SJCRH30 (cell line): Measurements from ENCODE around the gene PEPD. TPM values are rescaled to one million over a fixed set of nuclear protein-coding genes. Genes with fewer than 3 reads are reported as not detected.
A peak's percentile ranks its signal among the peaks of the same experiment; 100 is the strongest.

Experiments used
- DNase-seq, 2 experiments: peaks; one replicate each; pipeline ENCODE4 v3.0.0-alpha.2; 2015 to 2020
- H3K27ac ChIP-seq: fragments of 250-450 bp; sonication (Bioruptor Pico); 2 replicates; pipeline ENCODE4 v1.5.1; 2020; ENCODE audit warnings: mild to moderate bottlenecking, moderate library complexity
- H3K27me3 ChIP-seq: fragments of 250-450 bp; sonication (Bioruptor Pico); 2 replicates; pipeline ENCODE4 v1.5.1; 2020; ENCODE audit warnings: mild to moderate bottlenecking, moderate library complexity
- H3K36me3 ChIP-seq: fragments of 250-450 bp; sonication (Bioruptor Pico); 2 replicates; pipeline ENCODE4 v1.5.1; 2020; ENCODE audit warnings: mild to moderate bottlenecking, moderate library complexity
- H3K4me1 ChIP-seq: fragments of 250-450 bp; sonication (Bioruptor Pico); 2 replicates; pipeline ENCODE4 v1.5.1; 2020; ENCODE audit warnings: mild to moderate bottlenecking, moderate library complexity
- H3K4me3 ChIP-seq: fragments of 250-450 bp; sonication (Bioruptor Pico); 2 replicates; pipeline ENCODE4 v1.5.1; 2020; ENCODE audit warnings: mild to moderate bottlenecking, moderate library complexity
- H3K9me3 ChIP-seq: fragments of 250-450 bp; sonication (Bioruptor Pico); replicated peaks from 2 replicates; pipeline ENCODE4 v1.5.1; 2020; ENCODE audit warnings: mild to moderate bottlenecking, moderate library complexity
- total RNA-seq: library from RNA; depleted of rRNA; stranded (reverse); fragments of >200 nt; shearing (Covaris generic); gene quantifications from 2 replicates; pipeline ENCODE4 v1.2.3, GENCODE V29; 2014

PEPD gene
- total RNA-seq, 1 experiment from 2014 or later: 39.5 TPM

DNA sequence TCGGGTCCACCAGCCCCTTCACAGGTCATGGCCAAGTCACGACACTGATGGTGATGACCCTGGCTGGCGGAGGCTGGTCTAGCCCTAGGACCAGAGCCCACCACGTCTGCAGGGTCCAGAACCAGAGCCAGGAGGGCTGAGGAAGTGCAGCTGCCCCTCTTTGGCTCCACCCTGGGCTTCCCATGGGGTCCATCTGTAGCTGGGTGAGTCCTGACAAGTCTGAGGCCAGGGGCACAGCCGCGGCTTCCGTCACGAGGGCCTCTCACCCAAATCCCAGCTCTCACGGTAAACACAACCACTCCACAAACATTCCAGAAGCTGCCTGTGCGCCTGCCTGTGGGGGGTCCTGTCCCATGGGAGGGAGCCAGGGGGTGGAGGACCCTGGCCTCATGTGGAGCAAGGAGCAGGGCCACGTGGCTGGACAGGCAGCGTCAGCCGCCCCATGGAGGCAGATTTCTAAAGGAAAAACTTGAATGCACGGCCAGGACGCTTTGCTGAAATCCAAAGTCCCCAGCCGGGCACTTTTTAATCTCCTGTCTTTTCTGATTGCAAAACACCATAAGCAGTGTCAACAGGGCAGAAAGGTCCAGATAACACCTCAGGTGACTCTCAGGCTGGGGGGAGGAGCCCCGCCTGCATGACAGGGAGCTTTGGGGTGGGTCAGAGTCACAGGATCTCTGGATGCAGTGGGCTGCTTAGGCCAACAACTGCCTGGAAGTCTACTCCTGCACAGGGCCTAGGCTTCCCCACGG is 118.2 kb downstream of the PEPD start:
- peak; percentile 48 to 67 for DNase-seq
- no peaks in the 10 kb centered on the region for H3K36me3 ChIP-seq
- no peak overlapping the region for H3K4me3 ChIP-seq
- peaks cover 9% of the 10 kb centered on the region; the same call in 1 of the 2 replicates for H3K4me1 ChIP-seq
- H3K27ac ChIP-seq: no peak overlapping the region
- H3K9me3 ChIP-seq: no peaks in the 10 kb centered on the region
- H3K27me3 ChIP-seq: no peaks in the 10 kb centered on the region

DNA sequence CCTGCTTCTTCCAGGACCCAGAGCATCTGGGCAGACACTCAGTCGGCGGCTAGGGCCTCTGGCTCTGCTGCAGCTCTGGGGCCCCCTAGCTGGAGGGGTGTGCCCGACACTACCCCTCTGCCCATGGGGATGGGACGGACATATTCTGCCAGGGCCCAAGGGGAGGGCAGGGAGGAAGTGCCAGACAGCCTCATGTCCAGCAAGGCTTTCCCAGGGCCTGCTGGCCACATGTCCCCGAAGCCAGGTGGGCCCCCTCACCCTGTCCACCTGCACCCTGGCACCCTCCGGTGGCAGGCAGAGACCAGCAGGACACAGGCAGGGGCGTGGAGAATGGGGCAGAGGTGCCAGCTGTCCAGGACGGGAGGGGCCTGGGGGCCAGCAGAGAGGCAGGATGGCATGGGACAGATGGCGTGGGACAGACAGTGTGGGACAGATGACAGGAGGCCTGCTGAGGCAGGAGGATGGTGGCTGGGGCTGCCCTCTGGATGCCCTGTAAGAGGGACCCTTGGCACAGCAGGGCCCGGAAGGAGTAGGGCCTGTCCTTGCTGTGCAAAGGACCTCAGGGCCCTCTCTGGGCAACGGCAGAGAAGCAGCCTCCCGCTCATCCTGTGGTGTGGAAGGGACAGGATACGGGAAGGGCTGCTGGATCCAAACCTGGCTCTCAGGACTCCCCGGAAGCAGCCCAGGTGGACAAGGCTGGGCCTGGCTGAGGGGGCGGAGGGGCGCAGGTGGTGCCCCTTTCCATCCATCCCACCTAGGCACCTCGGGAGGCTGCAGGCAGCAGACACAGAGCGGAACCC is 119.0 kb downstream of the PEPD start:
- Histone ChIP-seq H3K27ac (no peak overlapping the region), H3K27me3 (no peaks in the 10 kb centered on the region), H3K4me3 (no peak overlapping the region), H3K36me3 (no peaks in the 10 kb centered on the region), H3K4me1 (peaks cover 10% of the 10 kb centered on the region; the same call in 1 of the 2 replicates), H3K9me3 (no peaks in the 10 kb centered on the region)
- peak in 1 of 2 experiments; percentile 38 for DNase-seq

DNA sequence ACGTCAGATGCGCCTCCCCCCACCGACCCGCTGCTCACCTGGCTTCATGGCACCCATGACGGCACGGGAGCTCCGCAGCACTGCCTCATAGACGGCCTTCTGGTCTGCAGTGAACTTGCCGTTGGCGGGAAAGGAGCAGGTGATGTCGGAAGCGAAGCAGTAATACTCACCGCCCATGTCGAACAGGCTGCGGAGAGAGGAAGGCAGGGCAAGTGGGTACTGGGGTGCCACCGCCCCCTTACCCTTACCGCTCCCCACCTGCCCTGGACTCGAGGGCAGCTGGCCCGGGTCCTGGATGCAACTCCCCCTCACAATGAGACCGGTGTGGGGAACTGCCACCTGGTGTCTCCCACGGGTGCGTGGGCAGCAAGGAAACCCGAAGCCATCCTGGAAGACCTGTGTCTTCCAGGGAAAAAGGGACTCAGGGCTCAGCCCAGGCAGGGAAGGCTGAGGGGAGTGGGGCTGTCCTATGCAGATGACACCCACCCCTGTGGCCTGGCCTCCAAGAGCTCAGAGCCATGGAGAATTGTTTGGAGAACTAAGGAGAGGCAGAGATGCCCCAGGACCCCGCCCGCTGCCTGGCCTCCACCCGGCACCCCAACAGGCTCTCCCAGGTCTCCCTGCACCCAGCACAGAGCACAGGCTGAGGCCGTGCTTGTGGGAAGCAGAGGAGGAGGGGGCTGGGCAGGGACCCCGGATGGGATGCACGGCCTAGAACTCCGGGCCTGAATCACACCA is 119.7 kb downstream of the PEPD start:
- no peaks in the 10 kb centered on the region for H3K9me3 ChIP-seq
- no peak for DNase-seq
- peaks cover 18% of the 10 kb centered on the region for H3K4me1 ChIP-seq
- H3K4me3 ChIP-seq: no peak overlapping the region
- no peaks in the 10 kb centered on the region for H3K36me3 ChIP-seq
- no peak overlapping the region for H3K27ac ChIP-seq
- no peaks in the 10 kb centered on the region for H3K27me3 ChIP-seq

DNA sequence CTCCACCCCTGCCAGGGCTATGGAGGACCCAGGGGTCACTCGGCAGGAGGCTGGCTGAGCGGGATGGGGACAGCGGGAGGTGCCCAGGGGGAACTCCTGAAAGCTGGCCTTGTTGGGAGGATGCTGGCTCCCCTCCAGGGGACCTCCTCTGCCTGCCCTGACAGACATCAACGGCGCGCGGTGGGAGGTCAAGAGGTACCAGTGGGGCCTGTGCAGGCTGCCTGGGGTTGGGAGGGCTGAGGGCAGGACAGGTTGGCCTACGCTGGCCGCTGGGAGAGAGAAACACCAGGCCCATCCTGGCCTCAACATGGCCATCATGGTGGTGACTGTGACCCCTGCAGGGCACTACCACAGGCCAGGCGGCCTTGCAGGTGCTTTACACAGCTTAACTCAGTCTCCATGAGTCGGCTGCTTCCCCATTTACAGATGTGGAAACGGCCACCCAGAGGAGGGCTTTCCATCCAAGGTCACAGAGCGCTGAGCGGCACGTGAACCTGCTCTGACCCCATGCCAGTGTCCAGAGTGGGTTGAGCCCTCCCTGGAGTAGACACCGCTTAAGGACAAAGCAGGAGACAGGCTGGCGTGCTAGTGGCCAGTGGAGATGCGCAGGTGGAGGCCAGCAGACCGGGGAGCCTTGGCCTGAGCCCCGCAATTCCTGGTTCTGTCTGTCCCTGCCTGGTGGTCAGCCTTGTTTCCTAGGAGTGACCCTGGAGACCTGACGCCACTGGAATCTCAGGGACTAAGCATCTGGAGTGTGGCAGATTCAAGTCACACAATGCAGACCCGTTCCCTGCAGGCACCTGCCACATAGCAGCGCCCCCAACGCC is 120.5 kb downstream of the PEPD start:
- no peaks in the 10 kb centered on the region for H3K27me3 ChIP-seq
- H3K4me1 ChIP-seq: peaks cover 23% of the 10 kb centered on the region

DNA sequence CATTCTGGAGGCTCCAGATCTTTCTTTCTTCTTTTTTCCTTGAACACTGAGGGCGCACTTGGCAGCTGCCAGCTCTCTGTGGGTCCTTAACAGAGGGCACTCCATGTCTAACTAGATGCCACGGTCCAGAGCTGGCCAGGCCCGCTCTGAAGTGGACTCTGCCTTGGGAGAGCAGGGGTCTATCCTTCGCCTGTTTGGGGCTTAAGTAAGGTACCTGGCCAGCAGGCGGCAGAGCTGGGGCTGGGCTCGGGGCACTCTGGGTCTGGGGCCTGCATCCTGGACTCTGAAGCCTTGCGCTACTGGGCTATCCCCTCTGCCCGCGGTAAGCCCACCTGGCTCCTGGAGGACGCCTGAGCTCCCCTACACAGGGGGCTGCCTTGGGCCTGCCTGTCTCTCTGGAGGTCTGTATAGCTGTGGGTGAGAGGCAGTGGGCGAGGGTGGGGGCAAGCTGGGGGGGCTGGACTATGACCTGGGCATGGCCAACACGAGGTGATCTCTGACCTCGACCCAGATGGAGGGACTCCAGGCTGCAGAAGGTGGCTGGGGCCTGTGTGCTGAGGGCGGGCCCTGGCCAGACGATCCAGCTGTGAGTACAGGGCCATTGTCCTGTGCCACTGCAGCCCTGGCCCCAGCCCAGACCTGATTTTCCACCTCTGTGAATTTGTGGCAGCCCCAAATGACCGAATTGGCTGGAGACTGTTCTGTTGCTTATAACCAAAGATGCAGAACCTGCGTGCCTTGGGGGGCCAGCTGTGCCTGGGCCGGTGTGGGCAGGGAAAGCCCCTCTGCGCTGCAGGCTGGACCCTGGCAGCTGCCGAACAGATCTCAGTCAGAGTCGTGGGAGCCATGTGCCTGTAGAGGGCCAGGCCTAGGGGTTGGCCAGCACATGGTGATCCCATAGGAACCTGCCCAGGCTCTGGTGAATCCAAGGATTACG is 121.6 kb downstream of the PEPD start:
- H3K4me1 ChIP-seq: peaks cover 27% of the 10 kb centered on the region

More for the DNA sequence above, 120.5 kb downstream of the PEPD start:
- no peaks in the 10 kb centered on the region for H3K9me3 ChIP-seq
- no peaks in the 10 kb centered on the region for H3K36me3 ChIP-seq
- DNase-seq: no peak
- H3K27ac ChIP-seq: no peak overlapping the region
- H3K4me3 ChIP-seq: no peak overlapping the region

DNA sequence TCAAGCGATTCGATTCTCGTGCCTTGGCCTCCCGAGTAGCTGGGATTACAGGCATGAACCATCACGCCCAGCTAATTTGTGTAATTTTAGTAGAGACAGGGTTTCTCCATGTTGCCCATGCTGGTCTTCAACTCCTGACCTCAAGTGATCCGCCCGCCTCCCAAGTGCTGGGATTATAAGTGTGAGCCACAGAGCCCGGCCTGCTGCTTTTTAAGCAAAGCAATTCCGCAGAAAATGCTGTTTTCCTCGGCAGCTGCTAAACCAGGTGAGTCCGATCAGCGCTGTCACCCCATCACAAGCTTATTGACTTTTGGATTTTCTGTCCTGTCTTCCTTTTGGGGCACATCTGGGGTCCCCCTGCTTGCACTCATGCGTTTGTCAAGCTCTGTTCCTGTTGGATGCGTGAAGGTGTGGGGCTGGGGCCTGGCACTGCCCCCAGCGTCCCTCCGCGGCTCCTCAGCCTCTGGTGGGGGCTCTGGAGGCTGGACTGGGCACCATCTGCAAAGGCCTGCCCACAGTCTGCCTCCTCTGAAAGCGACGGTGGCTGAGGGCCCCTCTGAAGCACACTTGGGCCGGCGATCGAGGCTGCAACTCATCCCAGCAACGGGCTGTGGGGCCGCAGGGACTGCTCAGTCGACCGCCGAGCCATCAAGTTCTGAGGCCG is 122.4 kb downstream of the PEPD start:
- no peak for DNase-seq
- Histone ChIP-seq H3K27me3 (no peaks in the 10 kb centered on the region), H3K36me3 (no peaks in the 10 kb centered on the region), H3K27ac (no peak overlapping the region), H3K4me1 (peaks cover 27% of the 10 kb centered on the region), H3K9me3 (no peaks in the 10 kb centered on the region), H3K4me3 (no peak overlapping the region)

More for the DNA sequence above, 121.6 kb downstream of the PEPD start:
- H3K36me3 ChIP-seq: no peaks in the 10 kb centered on the region
- H3K4me3 ChIP-seq: no peak overlapping the region
- no peak for DNase-seq
- no peaks in the 10 kb centered on the region for H3K27me3 ChIP-seq
- H3K9me3 ChIP-seq: no peaks in the 10 kb centered on the region
- no peak overlapping the region for H3K27ac ChIP-seq

DNA sequence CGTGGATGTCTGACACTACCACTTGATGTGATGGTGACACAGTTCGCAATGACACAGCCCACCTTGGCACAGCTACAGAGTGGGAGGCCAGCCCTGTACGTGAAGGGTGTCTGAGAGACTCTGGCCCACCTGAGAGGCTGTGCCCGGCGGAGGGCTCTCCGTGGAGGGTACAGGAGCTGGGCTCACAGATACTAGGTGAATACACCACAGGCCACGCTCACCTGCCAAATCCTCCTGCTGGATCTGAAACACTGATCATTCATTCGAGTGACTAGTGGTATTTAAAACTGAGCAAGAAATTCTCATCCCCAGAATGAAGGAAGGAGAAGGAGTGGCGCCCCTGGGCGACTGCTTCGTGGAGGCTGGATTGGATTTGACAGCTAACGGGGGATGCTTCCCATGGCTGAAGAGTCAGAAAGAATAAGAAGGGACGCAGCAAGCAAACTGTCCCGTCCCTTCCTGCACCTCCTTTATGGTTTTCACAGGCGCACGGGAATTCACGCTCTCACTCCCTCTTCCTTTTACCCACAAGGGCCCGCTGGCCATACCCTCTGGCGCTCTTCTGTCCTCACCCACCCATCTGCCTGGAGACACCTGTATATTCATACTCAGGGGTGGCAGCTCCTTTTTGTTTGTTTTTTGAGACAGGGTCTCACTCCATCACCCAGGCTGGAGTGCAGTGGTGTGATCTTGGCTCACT is 123.1 kb downstream of the PEPD start:
- Histone ChIP-seq H3K27me3 (no peaks in the 10 kb centered on the region), H3K27ac (no peak overlapping the region), H3K4me1 (peaks cover 29% of the 10 kb centered on the region), H3K9me3 (no peaks in the 10 kb centered on the region), H3K36me3 (no peaks in the 10 kb centered on the region), H3K4me3 (no peak overlapping the region)
- no peak for DNase-seq

DNA sequence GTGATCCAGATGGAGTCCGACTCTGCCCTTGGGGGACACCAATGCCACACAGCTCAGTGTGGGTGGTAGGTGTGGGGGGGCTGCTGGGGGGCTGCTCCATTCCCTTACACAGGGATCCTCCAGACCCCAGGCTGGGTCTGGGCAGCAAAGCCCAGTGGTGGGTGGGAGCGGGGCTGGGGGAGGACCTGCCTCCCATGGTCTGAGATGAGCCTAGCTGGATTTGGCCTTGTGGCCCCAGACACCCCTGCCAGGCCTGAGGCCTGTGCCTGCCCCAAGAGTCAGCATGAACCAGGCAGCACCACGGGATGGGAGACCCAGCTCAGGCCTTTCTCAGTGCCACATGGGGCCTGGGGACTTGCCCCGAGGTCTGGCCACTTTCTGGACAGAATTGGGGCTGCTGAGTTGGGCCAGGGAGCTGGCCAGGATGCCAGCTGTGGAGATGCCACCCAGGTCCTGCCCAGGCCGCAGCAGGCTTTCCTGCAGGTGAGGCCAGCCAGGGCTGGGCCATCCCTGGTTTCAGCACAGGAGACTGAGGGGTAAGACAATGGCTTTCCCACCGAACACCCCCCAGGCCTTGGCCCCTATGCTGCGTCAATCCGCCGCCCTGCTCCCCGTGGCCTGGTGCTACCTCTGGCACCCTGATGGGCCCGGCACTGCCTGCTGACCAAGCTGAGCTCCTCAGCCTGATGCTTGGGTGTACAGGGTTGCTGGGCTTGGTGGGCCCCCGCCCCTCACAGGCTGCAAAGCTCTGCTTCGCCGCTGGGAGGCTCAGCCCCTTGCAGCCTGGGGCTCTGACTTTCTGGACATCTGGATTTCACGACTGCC is 123.8 kb downstream of the PEPD start:
- no peak overlapping the region for H3K4me3 ChIP-seq
- peaks cover 27% of the 10 kb centered on the region for H3K4me1 ChIP-seq
- peak in 1 of 2 experiments; percentile 45 for DNase-seq
- H3K27ac ChIP-seq: peak overlapping the region; percentile 21; the same call in 1 of the 2 replicates
- no peaks in the 10 kb centered on the region for H3K36me3 ChIP-seq
- H3K27me3 ChIP-seq: no peaks in the 10 kb centered on the region
- H3K9me3 ChIP-seq: no peaks in the 10 kb centered on the region

DNA sequence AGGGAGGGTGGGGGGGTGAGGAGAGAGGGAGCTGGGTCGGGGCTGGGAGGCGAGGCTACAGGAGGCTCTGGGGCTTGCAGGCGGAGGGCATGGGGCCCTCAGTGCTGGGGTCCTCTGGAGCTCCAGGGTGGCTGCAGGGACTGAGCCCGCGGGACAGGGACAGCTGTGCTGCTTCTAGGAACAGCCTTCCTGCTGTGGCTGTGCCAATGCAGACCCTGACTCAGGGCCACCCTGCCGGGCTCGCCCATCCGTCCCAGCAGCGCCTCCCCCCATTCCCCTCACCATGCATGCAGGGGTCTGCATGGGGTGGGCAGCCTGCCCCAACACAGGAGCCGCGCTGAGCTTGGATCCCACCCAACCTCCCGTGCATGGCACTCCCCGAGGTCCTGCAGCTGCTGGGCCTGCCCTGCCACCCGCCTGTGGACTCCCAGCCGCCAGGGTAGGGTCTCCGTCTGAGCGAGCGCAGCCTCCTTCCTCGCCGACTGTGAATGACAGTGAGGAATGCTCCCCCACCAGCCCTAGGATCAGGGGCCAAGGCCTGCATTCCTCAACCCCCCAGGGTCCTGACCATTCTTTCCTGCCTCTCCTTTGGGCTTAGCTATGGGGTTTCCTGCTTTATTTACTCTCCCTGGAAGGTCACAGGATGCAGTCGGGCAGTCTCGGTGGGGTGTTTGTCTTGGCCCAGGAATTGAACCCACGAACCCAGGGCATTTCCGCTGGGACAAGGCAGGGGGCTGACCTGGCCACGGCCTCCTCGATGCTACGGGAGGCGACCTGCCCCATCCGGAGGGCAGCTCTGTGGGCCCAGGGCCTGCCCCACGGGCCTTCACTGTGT is 124.7 kb downstream of the PEPD start:
- H3K27me3 ChIP-seq: no peaks in the 10 kb centered on the region
- peaks cover 34% of the 10 kb centered on the region for H3K4me1 ChIP-seq
- H3K27ac ChIP-seq: peak overlapping the region; percentile 21; the same call in 1 of the 2 replicates
- no peaks in the 10 kb centered on the region for H3K36me3 ChIP-seq
- peak; percentile 63 to 80 for DNase-seq
- no peaks in the 10 kb centered on the region for H3K9me3 ChIP-seq
- peak overlapping the region; percentile 17 for H3K4me3 ChIP-seq

DNA sequence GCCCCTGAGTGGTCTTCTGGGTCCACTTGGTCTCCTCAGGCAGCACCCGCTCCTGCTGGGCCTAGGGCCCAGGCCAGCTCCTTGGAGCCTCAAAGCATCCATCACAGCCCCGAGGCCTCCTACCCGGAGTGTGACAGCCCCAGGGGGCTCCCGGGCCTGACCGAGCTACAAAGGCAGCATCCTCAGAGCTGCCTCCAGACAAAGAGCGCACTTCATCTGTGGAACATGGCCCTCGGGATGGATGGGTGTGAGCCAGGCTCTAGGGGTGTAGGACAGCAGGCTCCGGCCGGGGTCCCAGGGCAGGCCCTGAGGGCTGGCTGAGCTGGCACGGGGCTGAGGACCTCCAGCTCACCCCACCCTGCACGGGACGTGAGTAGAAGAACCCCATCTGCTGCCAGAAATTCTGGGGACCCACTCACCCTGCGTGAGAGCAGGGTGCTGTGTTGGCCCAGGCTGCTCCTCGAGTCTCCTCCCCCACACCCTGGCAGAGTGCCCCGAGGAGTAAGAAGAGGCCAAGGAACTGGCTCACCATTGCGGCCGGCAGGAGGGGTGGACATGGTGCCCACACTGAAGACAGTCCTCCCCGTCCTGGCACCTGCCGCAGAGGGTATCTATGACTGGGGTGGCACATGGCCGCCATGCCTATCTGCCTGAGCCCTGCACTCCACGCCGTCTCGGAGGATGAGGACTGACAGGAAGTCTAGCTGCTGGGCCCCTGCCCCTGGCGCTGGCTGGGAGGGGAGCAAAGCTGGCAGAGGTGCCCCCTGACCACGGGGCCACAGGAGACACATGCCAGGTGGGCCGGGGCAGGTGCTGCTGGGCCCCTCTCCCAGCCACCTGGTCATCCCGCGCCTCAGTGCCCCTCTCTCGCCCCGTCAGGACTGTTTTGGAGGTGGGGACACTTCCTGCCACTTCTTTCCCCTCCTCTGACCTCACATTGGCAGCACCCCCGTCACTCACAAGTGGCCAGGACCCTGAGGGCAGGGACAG is 125.7 kb downstream of the PEPD start:
- no peaks in the 10 kb centered on the region for H3K36me3 ChIP-seq
- peaks cover 39% of the 10 kb centered on the region for H3K4me1 ChIP-seq
- H3K9me3 ChIP-seq: no peaks in the 10 kb centered on the region
- no peak overlapping the region; the same call in 1 of the 2 replicates for H3K27ac ChIP-seq
- no peak for DNase-seq
- H3K4me3 ChIP-seq: peak overlapping the region; percentile 17; the same call in 1 of the 2 replicates
- no peaks in the 10 kb centered on the region for H3K27me3 ChIP-seq
